Liver (tissue), 9 donors: Measurements from ENCODE around the gene PCSK6. TPM values are rescaled to one million over a fixed set of nuclear protein-coding genes. Genes with fewer than 3 reads are reported as not detected.

ENCODE experiments used
- DNase-seq: peaks from one replicate; pipeline ENCODE4 v3.0.0-alpha.2; 2017; ENCODE audit warnings: low spot score
- H3K27ac ChIP-seq, 2 donors: one replicate each; pipeline ENCODE4 v1.7.0; 2013; ENCODE audit warnings: inconsistent platforms in 2 of 2, low read length in 2 of 2, control low read depth in 1 of 2, low read depth in 1 of 2, mild to moderate bottlenecking in 1 of 2
- H3K27me3 ChIP-seq, 4 donors: one replicate each; pipeline versions ENCODE4 v1.6.1 to v1.7.0; 2013; ENCODE audit warnings: low read length in 3 of 4, inconsistent platforms in 1 of 4, mild to moderate bottlenecking in 1 of 4, moderate library complexity in 1 of 4; ENCODE audit not compliant: control insufficient read depth in 4 of 4, insufficient read depth in 4 of 4
- H3K36me3 ChIP-seq, 4 donors: one replicate each; pipeline versions ENCODE4 v1.6.1 to v1.7.0; 2013; ENCODE audit warnings: low read length in 3 of 4, mild to moderate bottlenecking in 3 of 4, low read depth in 1 of 4, moderate library complexity in 1 of 4; ENCODE audit not compliant: control insufficient read depth in 4 of 4, insufficient read depth in 3 of 4
- H3K4me1 ChIP-seq, 4 donors: one replicate each; pipeline versions ENCODE4 v1.6.1 to v1.7.0; 2013; ENCODE audit warnings: low read length in 3 of 4, mild to moderate bottlenecking in 3 of 4, moderate library complexity in 1 of 4; ENCODE audit not compliant: control insufficient read depth in 4 of 4, insufficient read depth in 4 of 4
- H3K4me3 ChIP-seq, 3 donors: one replicate each; pipeline versions ENCODE4 v1.6.1 to v1.7.0; 2013; ENCODE audit warnings: low read length in 3 of 3, control low read depth in 1 of 3, low read depth in 1 of 3, mild to moderate bottlenecking in 1 of 3
- H3K9ac ChIP-seq, 2 donors: one replicate each; pipeline ENCODE4 v1.7.0; 2013; ENCODE audit warnings: low read length in 2 of 2, mild to moderate bottlenecking in 2 of 2, moderate library complexity in 2 of 2, control low read depth in 1 of 2, low read depth in 1 of 2
- H3K9me3 ChIP-seq, 4 donors: one replicate each; pipeline versions ENCODE4 v1.6.1 to v1.7.0; 2013; ENCODE audit warnings: low read length in 3 of 4; ENCODE audit not compliant: control insufficient read depth in 4 of 4
- EGR1 ChIP-seq, 2 donors: IDR thresholded peaks; 2 replicates each; pipeline ENCODE4 v1.6.1; 2016 to 2018; ENCODE audit warnings: antibody characterized with exemption in 2 of 2, low read depth in 2 of 2
- FOXA2 ChIP-seq: IDR thresholded peaks from 2 replicates; pipeline ENCODE4 v1.6.1; 2016; ENCODE audit warnings: antibody characterized with exemption
- GABPA ChIP-seq, 2 donors: IDR thresholded peaks in 1 of 2; conservative IDR thresholded peaks in 1 of 2; 2 replicates each; pipeline ENCODE4 v1.6.1; 2016; ENCODE audit warnings: antibody characterized with exemption in 2 of 2, mild to moderate bottlenecking in 1 of 2, moderate library complexity in 1 of 2
- HNF4A ChIP-seq, 2 donors: conservative IDR thresholded peaks; 2 replicates each; pipeline ENCODE4 v1.6.1; 2016; ENCODE audit warnings: antibody characterized with exemption in 2 of 2, mild to moderate bottlenecking in 2 of 2
- HNF4G ChIP-seq: IDR thresholded peaks from 2 replicates; pipeline ENCODE4 v1.6.1; 2016; ENCODE audit warnings: antibody characterized with exemption
- JUND ChIP-seq, 2 donors: IDR thresholded peaks; 2 replicates each; pipeline ENCODE4 v1.6.1; 2016; ENCODE audit warnings: antibody characterized with exemption in 2 of 2
- NR2F2 ChIP-seq: IDR thresholded peaks from 2 replicates; pipeline ENCODE4 v1.6.1; 2016; ENCODE audit warnings: antibody characterized with exemption
- RAD21 ChIP-seq, 2 donors: IDR thresholded peaks; 2 replicates each; pipeline ENCODE4 v1.6.1; 2016; ENCODE audit warnings: antibody characterized with exemption in 2 of 2, mild to moderate bottlenecking in 2 of 2
- RXRA ChIP-seq, 2 donors: IDR thresholded peaks; 2 replicates each; pipeline ENCODE4 v1.6.1; 2017 to 2018; ENCODE audit warnings: antibody characterized with exemption in 2 of 2, mild to moderate bottlenecking in 1 of 2
- SP1 ChIP-seq: IDR thresholded peaks from 2 replicates; pipeline ENCODE4 v1.6.1; 2018; ENCODE audit warnings: antibody characterized with exemption, mild to moderate bottlenecking
- TAF1 ChIP-seq: conservative IDR thresholded peaks from 2 replicates; pipeline ENCODE4 v1.6.1; 2016; ENCODE audit warnings: antibody characterized with exemption, mild to moderate bottlenecking
- YY1 ChIP-seq: IDR thresholded peaks from 2 replicates; pipeline ENCODE4 v1.6.1; 2016; ENCODE audit warnings: antibody characterized with exemption, mild to moderate bottlenecking
- WGBS: extraction: QIAGEN DNeasy Blood & Tissue Kit; methylation state at CpG from one replicate; pipeline ENCODE4 v1.1.7; 2013; 5-methylcytosine and 5-hydroxymethylcytosine counted together
- polyA plus RNA-seq, 2 donors: library from polyadenylated mRNA; stranded (reverse) in 1 of 2; unstranded in 1 of 2; fragments of 200-250 nt in 1 of 2; fragments of >200 nt in 1 of 2; fragmentation: Nextera tagmentation in 1 of 2; extraction: Ambion mirVana in 1 of 2; gene quantifications; one replicate each; pipeline versions ENCODE4 v1.2.1 to v1.2.3, GENCODE V29; 2013 to 2015
- total RNA-seq, 2 donors: library from RNA; depleted of rRNA; stranded (reverse); fragments of >200 nt; gene quantifications; one replicate each; pipeline ENCODE4 v1.2.3, GENCODE V29; 2014
- TF ChIP-seq, protein P1 (sequence below): IDR thresholded peaks from 2 replicates; pipeline ENCODE4 v1.6.1; 2016; ENCODE audit warnings: antibody characterized with exemption
- TF ChIP-seq, protein P2 (sequence below): IDR thresholded peaks from 2 replicates; pipeline ENCODE4 v1.6.1; 2016; ENCODE audit warnings: antibody characterized with exemption, mild to moderate bottlenecking
- TF ChIP-seq, protein P3 (sequence below): IDR thresholded peaks from 2 replicates; pipeline ENCODE4 v1.6.1; 2016; ENCODE audit warnings: antibody characterized with exemption
- TF ChIP-seq, protein P4 (sequence below): fragments of 150-350 bp; IDR thresholded peaks from 2 replicates; pipeline ENCODE4 v1.5.1; 2017; ENCODE audit warnings: improper control_type of control experiment, low read depth, low read length; ENCODE audit not compliant: missing input control
- TF ChIP-seq, protein P5 (sequence below): IDR thresholded peaks from 2 replicates; pipeline ENCODE4 v1.6.1; 2016; ENCODE audit warnings: antibody characterized with exemption
- donor health status: healthy.
- donor health status: healthy.
- donor health status: healthy.
- donor health status: healthy.
- donor health status: healthy.

PCSK6 gene
- total and polyA plus RNA-seq, 4 donors: 94.8 to 398 (median 168) TPM

DNA sequence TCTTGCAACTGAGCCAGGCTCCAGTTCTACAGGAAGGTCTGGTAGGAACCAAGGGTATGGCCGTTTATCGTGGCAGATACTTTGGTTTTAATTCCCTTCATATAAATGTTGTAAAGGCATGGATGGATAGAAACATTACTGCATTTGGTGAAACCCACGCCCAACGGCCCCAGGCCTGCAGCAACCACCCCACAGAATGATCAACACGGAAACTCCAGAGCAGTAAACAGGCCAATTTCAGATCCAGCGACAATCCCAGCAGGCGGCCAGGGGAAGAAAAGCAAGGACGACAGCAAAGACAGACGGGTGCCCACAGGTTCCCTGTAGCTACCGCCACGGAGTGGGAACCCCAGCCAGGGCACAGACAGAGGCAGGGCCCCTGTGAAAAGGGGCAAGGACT is 32.6 kb upstream of the PCSK6 start:
- H3K27ac ChIP-seq: no peak overlapping the region
- no peak overlapping the region for H3K4me3 ChIP-seq
- no peaks in the 10 kb centered on the region for H3K27me3 ChIP-seq
- no peak for TF ChIP-seq RAD21 (IDR thresholded peaks at IDR 0.05)
- TF ChIP-seq NR2F2: no peak
- TF ChIP-seq, protein P1, sequence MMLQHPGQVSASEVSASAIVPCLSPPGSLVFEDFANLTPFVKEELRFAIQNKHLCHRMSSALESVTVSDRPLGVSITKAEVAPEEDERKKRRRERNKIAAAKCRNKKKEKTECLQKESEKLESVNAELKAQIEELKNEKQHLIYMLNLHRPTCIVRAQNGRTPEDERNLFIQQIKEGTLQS: no peak
- TF ChIP-seq FOXA2: no peak
- TF ChIP-seq, protein P2, sequence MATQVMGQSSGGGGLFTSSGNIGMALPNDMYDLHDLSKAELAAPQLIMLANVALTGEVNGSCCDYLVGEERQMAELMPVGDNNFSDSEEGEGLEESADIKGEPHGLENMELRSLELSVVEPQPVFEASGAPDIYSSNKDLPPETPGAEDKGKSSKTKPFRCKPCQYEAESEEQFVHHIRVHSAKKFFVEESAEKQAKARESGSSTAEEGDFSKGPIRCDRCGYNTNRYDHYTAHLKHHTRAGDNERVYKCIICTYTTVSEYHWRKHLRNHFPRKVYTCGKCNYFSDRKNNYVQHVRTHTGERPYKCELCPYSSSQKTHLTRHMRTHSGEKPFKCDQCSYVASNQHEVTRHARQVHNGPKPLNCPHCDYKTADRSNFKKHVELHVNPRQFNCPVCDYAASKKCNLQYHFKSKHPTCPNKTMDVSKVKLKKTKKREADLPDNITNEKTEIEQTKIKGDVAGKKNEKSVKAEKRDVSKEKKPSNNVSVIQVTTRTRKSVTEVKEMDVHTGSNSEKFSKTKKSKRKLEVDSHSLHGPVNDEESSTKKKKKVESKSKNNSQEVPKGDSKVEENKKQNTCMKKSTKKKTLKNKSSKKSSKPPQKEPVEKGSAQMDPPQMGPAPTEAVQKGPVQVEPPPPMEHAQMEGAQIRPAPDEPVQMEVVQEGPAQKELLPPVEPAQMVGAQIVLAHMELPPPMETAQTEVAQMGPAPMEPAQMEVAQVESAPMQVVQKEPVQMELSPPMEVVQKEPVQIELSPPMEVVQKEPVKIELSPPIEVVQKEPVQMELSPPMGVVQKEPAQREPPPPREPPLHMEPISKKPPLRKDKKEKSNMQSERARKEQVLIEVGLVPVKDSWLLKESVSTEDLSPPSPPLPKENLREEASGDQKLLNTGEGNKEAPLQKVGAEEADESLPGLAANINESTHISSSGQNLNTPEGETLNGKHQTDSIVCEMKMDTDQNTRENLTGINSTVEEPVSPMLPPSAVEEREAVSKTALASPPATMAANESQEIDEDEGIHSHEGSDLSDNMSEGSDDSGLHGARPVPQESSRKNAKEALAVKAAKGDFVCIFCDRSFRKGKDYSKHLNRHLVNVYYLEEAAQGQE: no peak
- no peak for TF ChIP-seq YY1
- no peak for TF ChIP-seq JUND (IDR thresholded peaks at IDR 0.05)
- no peak for TF ChIP-seq HNF4G
- TF ChIP-seq, protein P3, sequence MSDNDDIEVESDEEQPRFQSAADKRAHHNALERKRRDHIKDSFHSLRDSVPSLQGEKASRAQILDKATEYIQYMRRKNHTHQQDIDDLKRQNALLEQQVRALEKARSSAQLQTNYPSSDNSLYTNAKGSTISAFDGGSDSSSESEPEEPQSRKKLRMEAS: no peak
- TF ChIP-seq RXRA (IDR thresholded peaks at IDR 0.05): no peak
- TF ChIP-seq GABPA (IDR thresholded peaks at IDR 0.05 in 1 of 2, conservative IDR thresholded peaks at IDR 0.05 in 1 of 2): no peak
- no peak for TF ChIP-seq TAF1
- TF ChIP-seq HNF4A (conservative IDR thresholded peaks at IDR 0.05): no peak
- TF ChIP-seq, protein P4, sequence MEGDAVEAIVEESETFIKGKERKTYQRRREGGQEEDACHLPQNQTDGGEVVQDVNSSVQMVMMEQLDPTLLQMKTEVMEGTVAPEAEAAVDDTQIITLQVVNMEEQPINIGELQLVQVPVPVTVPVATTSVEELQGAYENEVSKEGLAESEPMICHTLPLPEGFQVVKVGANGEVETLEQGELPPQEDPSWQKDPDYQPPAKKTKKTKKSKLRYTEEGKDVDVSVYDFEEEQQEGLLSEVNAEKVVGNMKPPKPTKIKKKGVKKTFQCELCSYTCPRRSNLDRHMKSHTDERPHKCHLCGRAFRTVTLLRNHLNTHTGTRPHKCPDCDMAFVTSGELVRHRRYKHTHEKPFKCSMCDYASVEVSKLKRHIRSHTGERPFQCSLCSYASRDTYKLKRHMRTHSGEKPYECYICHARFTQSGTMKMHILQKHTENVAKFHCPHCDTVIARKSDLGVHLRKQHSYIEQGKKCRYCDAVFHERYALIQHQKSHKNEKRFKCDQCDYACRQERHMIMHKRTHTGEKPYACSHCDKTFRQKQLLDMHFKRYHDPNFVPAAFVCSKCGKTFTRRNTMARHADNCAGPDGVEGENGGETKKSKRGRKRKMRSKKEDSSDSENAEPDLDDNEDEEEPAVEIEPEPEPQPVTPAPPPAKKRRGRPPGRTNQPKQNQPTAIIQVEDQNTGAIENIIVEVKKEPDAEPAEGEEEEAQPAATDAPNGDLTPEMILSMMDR: no peak
- no peak for TF ChIP-seq EGR1 (IDR thresholded peaks at IDR 0.05; ENCODE audit: low read depth in 2 of 2)
- TF ChIP-seq SP1: no peak
- no peak overlapping the region for H3K9ac ChIP-seq
- H3K36me3 ChIP-seq: no peaks in the 10 kb centered on the region
- DNase-seq: no peak
- peaks cover 0 to 7% (median 2%) of the 10 kb centered on the region in 4 donors for H3K4me1 ChIP-seq
- H3K9me3 ChIP-seq: peaks cover 0 to 2% (median under 1%) of the 10 kb centered on the region in 4 donors
- 78% methylated on average over 11 of the region's 11 CpGs for WGBS

DNA sequence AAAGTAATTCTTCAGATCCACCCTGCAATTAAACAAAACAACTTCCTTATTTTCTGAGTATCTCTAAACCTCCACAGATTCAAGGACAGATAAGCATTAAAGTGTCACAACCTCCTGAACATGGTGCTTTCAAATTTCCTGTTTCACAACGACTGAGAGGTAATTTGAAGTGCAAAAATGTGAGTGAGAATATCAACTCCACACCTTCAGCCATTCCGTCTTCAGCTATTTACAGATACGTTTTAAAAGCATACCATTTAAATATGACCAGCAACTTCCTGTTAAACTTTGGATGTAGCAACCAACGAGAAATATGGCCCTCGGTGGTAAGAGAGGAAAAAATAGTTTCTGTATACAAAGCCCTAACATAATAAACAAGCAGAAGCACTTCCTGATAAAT is 32.1 kb upstream of the PCSK6 start:
- TF ChIP-seq, protein P5, sequence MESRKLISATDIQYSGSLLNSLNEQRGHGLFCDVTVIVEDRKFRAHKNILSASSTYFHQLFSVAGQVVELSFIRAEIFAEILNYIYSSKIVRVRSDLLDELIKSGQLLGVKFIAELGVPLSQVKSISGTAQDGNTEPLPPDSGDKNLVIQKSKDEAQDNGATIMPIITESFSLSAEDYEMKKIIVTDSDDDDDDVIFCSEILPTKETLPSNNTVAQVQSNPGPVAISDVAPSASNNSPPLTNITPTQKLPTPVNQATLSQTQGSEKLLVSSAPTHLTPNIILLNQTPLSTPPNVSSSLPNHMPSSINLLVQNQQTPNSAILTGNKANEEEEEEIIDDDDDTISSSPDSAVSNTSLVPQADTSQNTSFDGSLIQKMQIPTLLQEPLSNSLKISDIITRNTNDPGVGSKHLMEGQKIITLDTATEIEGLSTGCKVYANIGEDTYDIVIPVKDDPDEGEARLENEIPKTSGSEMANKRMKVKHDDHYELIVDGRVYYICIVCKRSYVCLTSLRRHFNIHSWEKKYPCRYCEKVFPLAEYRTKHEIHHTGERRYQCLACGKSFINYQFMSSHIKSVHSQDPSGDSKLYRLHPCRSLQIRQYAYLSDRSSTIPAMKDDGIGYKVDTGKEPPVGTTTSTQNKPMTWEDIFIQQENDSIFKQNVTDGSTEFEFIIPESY: no peak
- TF ChIP-seq FOXA2 (no peak), EGR1 (IDR thresholded peaks at IDR 0.05; ENCODE audit: low read depth in 2 of 2) (no peak), YY1 (no peak)
- TF ChIP-seq, protein P2: no peak
- peaks cover 0 to 3% (median 0%) of the 10 kb centered on the region in 4 donors for H3K4me1 ChIP-seq
- H3K9ac ChIP-seq: no peak overlapping the region
- H3K9me3 ChIP-seq: peaks cover 0 to 4% (median 1%) of the 10 kb centered on the region in 4 donors
- H3K4me3 ChIP-seq: no peak overlapping the region
- WGBS: 39% methylated on average over 5 of the region's 5 CpGs
- no peaks in the 10 kb centered on the region for H3K36me3 ChIP-seq
- H3K27me3 ChIP-seq: no peaks in the 10 kb centered on the region
- no peak overlapping the region for H3K27ac ChIP-seq
- no peak for DNase-seq
